ENCODE measurements around the gene AACS.

AACS gene

DNA sequence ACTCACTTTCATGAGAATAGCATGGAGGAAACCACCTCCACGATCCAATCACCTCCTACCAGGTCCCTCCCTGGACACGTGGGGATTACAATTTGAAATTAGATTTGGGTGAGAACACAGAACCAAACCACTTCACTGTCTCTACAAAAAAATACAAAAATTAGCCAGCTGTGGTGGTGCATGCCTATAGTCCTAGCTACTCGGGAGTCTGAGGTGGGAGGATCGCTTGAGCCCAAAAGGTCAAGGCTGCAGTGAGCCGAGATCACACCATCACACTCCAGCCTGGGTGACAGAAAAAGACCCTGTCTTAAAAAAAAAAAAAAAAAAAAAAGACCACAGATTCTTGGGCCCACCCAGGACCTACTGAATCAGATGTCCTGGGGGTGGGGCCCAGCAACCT lies 43.5 kb upstream of the AACS start:
- no peak overlapping the region for H3K9ac ChIP-seq (ENCODE audit: low read length)
- peaks cover 2% of the 10 kb centered on the region for H3K36me3 ChIP-seq (ENCODE audit: control insufficient read depth, insufficient read depth, low read length)
- H3K23ac ChIP-seq (ENCODE audit: low read length): no peak overlapping the region
- no peak overlapping the region for H4K5ac ChIP-seq (ENCODE audit: low read length)
- WGBS (ENCODE audit: extremely low coverage, insufficient coverage, low lambda C conversion rate): no CpG with 5 or more reads among the region's 5 CpGs
- no peak overlapping the region for H3K4me3 ChIP-seq (ENCODE audit: low read length)
- H3K4ac ChIP-seq (ENCODE audit: low read depth, low read length): no peak overlapping the region
- H2AK5ac ChIP-seq (ENCODE audit: low read length): no peak overlapping the region
- no peak overlapping the region for H2BK5ac ChIP-seq (ENCODE audit: low read length)
- H4K8ac ChIP-seq (ENCODE audit: low read depth, low read length): no peak overlapping the region
- no peak overlapping the region for H3K27ac ChIP-seq (ENCODE audit: low read depth, low read length)
- DNase-seq: no peak
- no peaks in the 10 kb centered on the region for H3K79me2 ChIP-seq (ENCODE audit: control insufficient read depth, insufficient read depth, low read length)
- H2BK15ac ChIP-seq (replicated peaks; ENCODE audit: low read depth): no peak overlapping the region
- H2BK120ac ChIP-seq (ENCODE audit: low read depth, low read length): no peak overlapping the region
- H3K79me1 ChIP-seq (ENCODE audit: low read length): no peaks in the 10 kb centered on the region
- H3K56ac ChIP-seq (ENCODE audit: low read length): no peak overlapping the region
- H3K27me3 ChIP-seq (ENCODE audit: insufficient read depth, low read length, poor library complexity): no peaks in the 10 kb centered on the region
- H3K4me2 ChIP-seq (ENCODE audit: low read length): no peak overlapping the region
- no peaks in the 10 kb centered on the region for H3K4me1 ChIP-seq (ENCODE audit: control insufficient read depth, low read depth, low read length)
- H3K18ac ChIP-seq (ENCODE audit: low read length): no peak overlapping the region

- Histone ChIP-seq H2BK120ac (ENCODE audit: low read depth, low read length) (no peak overlapping the region), H3K4me2 (ENCODE audit: low read length) (no peak overlapping the region), H3K23ac (ENCODE audit: low read length) (no peak overlapping the region), H3K36me3 (ENCODE audit: control insufficient read depth, insufficient read depth, low read length) (peaks cover 2% of the 10 kb centered on the region), H2BK5ac (ENCODE audit: low read length) (no peak overlapping the region), H2BK15ac (replicated peaks; ENCODE audit: low read depth) (no peak overlapping the region), H2AK5ac (ENCODE audit: low read length) (no peak overlapping the region), H4K5ac (ENCODE audit: low read length) (no peak overlapping the region), H3K4me1 (ENCODE audit: control insufficient read depth, low read depth, low read length) (no peaks in the 10 kb centered on the region), H3K79me2 (ENCODE audit: control insufficient read depth, insufficient read depth, low read length) (no peaks in the 10 kb centered on the region), H3K18ac (ENCODE audit: low read length) (no peak overlapping the region), H4K8ac (ENCODE audit: low read depth, low read length) (no peak overlapping the region), H3K4ac (ENCODE audit: low read depth, low read length) (no peak overlapping the region), H3K27me3 (ENCODE audit: insufficient read depth, low read length, poor library complexity) (no peaks in the 10 kb centered on the region), H3K27ac (ENCODE audit: low read depth, low read length) (no peak overlapping the region), H3K4me3 (ENCODE audit: low read length) (no peak overlapping the region), H3K79me1 (ENCODE audit: low read length) (no peaks in the 10 kb centered on the region), H3K9ac (ENCODE audit: low read length) (no peak overlapping the region), H3K56ac (ENCODE audit: low read length) (no peak overlapping the region)
- DNase-seq: no peak
- WGBS (ENCODE audit: extremely low coverage, insufficient coverage, low lambda C conversion rate): no CpG with 5 or more reads among the region's 2 CpGs
These were observed 42.2 kb upstream of the AACS start for GRCh38 chr12:125023065-125023464.

GRCh38 chr12:125024949-125025563 lies 40.2 kb upstream of the AACS start:
- Histone ChIP-seq H3K4me3 (ENCODE audit: low read length) (no peak overlapping the region), H3K27ac (ENCODE audit: low read depth, low read length) (no peak overlapping the region), H3K27me3 (ENCODE audit: insufficient read depth, low read length, poor library complexity) (no peaks in the 10 kb centered on the region), H3K4me1 (ENCODE audit: control insufficient read depth, low read depth, low read length) (no peaks in the 10 kb centered on the region), H3K79me1 (ENCODE audit: low read length) (no peaks in the 10 kb centered on the region), H3K23ac (ENCODE audit: low read length) (no peak overlapping the region), H4K5ac (ENCODE audit: low read length) (no peak overlapping the region), H3K36me3 (ENCODE audit: control insufficient read depth, insufficient read depth, low read length) (no peaks in the 10 kb centered on the region), H2BK15ac (replicated peaks; ENCODE audit: low read depth) (no peak overlapping the region), H3K4me2 (ENCODE audit: low read length) (no peak overlapping the region), H3K79me2 (ENCODE audit: control insufficient read depth, insufficient read depth, low read length) (no peaks in the 10 kb centered on the region), H3K4ac (ENCODE audit: low read depth, low read length) (no peak overlapping the region), H2AK5ac (ENCODE audit: low read length) (no peak overlapping the region), H3K18ac (ENCODE audit: low read length) (no peak overlapping the region), H2BK5ac (ENCODE audit: low read length) (no peak overlapping the region), H4K8ac (ENCODE audit: low read depth, low read length) (no peak overlapping the region), H3K9ac (ENCODE audit: low read length) (no peak overlapping the region), H3K56ac (ENCODE audit: low read length) (no peak overlapping the region), H2BK120ac (ENCODE audit: low read depth, low read length) (no peak overlapping the region)
- WGBS (ENCODE audit: extremely low coverage, insufficient coverage, low lambda C conversion rate): no CpG with 5 or more reads among the region's 43 CpGs
- no peak for DNase-seq

GRCh38 chr12:125025606-125026235 lies 39.5 kb upstream of the AACS start:
- Histone ChIP-seq H3K27me3 (ENCODE audit: insufficient read depth, low read length, poor library complexity) (no peaks in the 10 kb centered on the region), H2AK5ac (ENCODE audit: low read length) (no peak overlapping the region), H3K18ac (ENCODE audit: low read length) (no peak overlapping the region), H4K5ac (ENCODE audit: low read length) (no peak overlapping the region), H3K4ac (ENCODE audit: low read depth, low read length) (no peak overlapping the region), H2BK120ac (ENCODE audit: low read depth, low read length) (no peak overlapping the region), H3K79me2 (ENCODE audit: control insufficient read depth, insufficient read depth, low read length) (no peaks in the 10 kb centered on the region), H3K9ac (ENCODE audit: low read length) (no peak overlapping the region), H3K56ac (ENCODE audit: low read length) (no peak overlapping the region), H2BK15ac (replicated peaks; ENCODE audit: low read depth) (no peak overlapping the region), H3K23ac (ENCODE audit: low read length) (no peak overlapping the region), H3K79me1 (ENCODE audit: low read length) (no peaks in the 10 kb centered on the region), H2BK5ac (ENCODE audit: low read length) (no peak overlapping the region), H3K27ac (ENCODE audit: low read depth, low read length) (no peak overlapping the region), H3K4me3 (ENCODE audit: low read length) (no peak overlapping the region), H3K4me2 (ENCODE audit: low read length) (no peak overlapping the region), H4K8ac (ENCODE audit: low read depth, low read length) (no peak overlapping the region), H3K36me3 (ENCODE audit: control insufficient read depth, insufficient read depth, low read length) (no peaks in the 10 kb centered on the region), H3K4me1 (ENCODE audit: control insufficient read depth, low read depth, low read length) (no peaks in the 10 kb centered on the region)
- DNase-seq: no peak
- no CpG with 5 or more reads among the region's 9 CpGs for WGBS (ENCODE audit: extremely low coverage, insufficient coverage, low lambda C conversion rate)

DNA sequence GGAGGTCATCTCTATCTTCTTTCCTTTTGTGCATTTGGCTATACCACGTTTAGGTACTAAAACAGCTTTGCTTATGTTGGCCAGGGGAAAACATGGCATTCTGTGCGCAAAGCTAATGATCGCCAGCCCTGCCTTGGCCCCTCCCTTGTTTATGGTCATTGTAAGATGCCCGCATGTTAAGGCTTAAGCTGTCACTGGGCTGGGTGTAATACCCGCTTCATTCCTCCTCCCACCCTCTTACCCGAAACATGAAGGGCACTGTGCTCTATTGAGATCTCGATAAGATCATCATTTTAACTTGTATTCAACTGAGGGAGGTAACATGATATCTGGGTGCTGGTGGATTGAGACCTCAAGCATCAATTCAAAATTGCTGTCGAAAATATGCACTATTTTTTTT lies 37.1 kb upstream of the AACS start:
- Histone ChIP-seq H3K4ac (ENCODE audit: low read depth, low read length) (no peak overlapping the region), H2BK120ac (ENCODE audit: low read depth, low read length) (no peak overlapping the region), H3K36me3 (ENCODE audit: control insufficient read depth, insufficient read depth, low read length) (no peaks in the 10 kb centered on the region), H3K9ac (ENCODE audit: low read length) (no peak overlapping the region), H2BK5ac (ENCODE audit: low read length) (no peak overlapping the region), H3K4me2 (ENCODE audit: low read length) (no peak overlapping the region), H4K5ac (ENCODE audit: low read length) (no peak overlapping the region), H3K18ac (ENCODE audit: low read length) (no peak overlapping the region), H3K4me3 (ENCODE audit: low read length) (no peak overlapping the region), H3K27me3 (ENCODE audit: insufficient read depth, low read length, poor library complexity) (no peaks in the 10 kb centered on the region), H3K23ac (ENCODE audit: low read length) (no peak overlapping the region), H2BK15ac (replicated peaks; ENCODE audit: low read depth) (no peak overlapping the region), H3K27ac (ENCODE audit: low read depth, low read length) (no peak overlapping the region), H3K79me2 (ENCODE audit: control insufficient read depth, insufficient read depth, low read length) (no peaks in the 10 kb centered on the region), H3K79me1 (ENCODE audit: low read length) (no peaks in the 10 kb centered on the region), H4K8ac (ENCODE audit: low read depth, low read length) (no peak overlapping the region), H3K56ac (ENCODE audit: low read length) (no peak overlapping the region), H3K4me1 (ENCODE audit: control insufficient read depth, low read depth, low read length) (no peaks in the 10 kb centered on the region), H2AK5ac (ENCODE audit: low read length) (no peak overlapping the region)
- WGBS (ENCODE audit: extremely low coverage, insufficient coverage, low lambda C conversion rate): no CpG with 5 or more reads among the region's 8 CpGs
- no peak for DNase-seq

Data from mesendoderm (in vitro differentiated cells).